NT2/D1 (cell line): Measurements from ENCODE around the gene SLIT3.

Experiments
- DNase-seq: peaks from one replicate; pipeline ENCODE4 v3.0.0-alpha.2; 2011; ENCODE audit warnings: low read depth, low spot score
- H3K27me3 ChIP-seq: 2 replicates; pipeline ENCODE4 v1.6.0; 2011; ENCODE audit warnings: mild to moderate bottlenecking; ENCODE audit not compliant: insufficient read length, insufficient read depth
- H3K36me3 ChIP-seq: 2 replicates; pipeline ENCODE4 v1.6.1; 2011; ENCODE audit warnings: mild to moderate bottlenecking, low read length, mixed read lengths; ENCODE audit not compliant: insufficient read depth, insufficient read length
- H3K4me1 ChIP-seq: 2 replicates; pipeline ENCODE4 v1.5.1; 2011; ENCODE audit not compliant: insufficient read depth, insufficient read length
- H3K4me3 ChIP-seq: 2 replicates; pipeline ENCODE4 v1.5.1; 2011; ENCODE audit warnings: low read depth; ENCODE audit not compliant: insufficient read length
- H3K9ac ChIP-seq: 2 replicates; pipeline ENCODE4 v1.6.0; 2011; ENCODE audit warnings: low read depth; ENCODE audit not compliant: insufficient read length
- H3K9me3 ChIP-seq: 2 replicates; pipeline ENCODE4 v1.5.1; 2011; ENCODE audit warnings: mild to moderate bottlenecking, low read length; ENCODE audit not compliant: insufficient read depth
- SUZ12 ChIP-seq: IDR thresholded peaks from 2 replicates; pipeline ENCODE4 v1.6.1; 2011; ENCODE audit not compliant: insufficient read length, insufficient read depth; ENCODE audit errors: extremely low read depth
- YY1 ChIP-seq: IDR thresholded peaks from 2 replicates; pipeline ENCODE4 v1.6.1; 2011; ENCODE audit not compliant: insufficient read length, insufficient read depth
- ZNF274 ChIP-seq: IDR thresholded peaks from 2 replicates; pipeline ENCODE4 v1.6.1; 2011; ENCODE audit warnings: mild to moderate bottlenecking, low read depth, low read length

Gene SLIT3

GRCh38 chr5:169280286-169280685, 20.7 kb downstream of the SLIT3 start:
- H3K9ac ChIP-seq = no peak overlapping the region
- H3K4me3 ChIP-seq = no peak overlapping the region
- H3K9me3 ChIP-seq = no peaks in the 10 kb centered on the region
- H3K36me3 ChIP-seq = no peaks in the 10 kb centered on the region
- no peaks in the 10 kb centered on the region for H3K27me3 ChIP-seq
- TF ChIP-seq SUZ12 (no peak), YY1 (no peak), ZNF274 (no peak)
- H3K4me1 ChIP-seq = no peaks in the 10 kb centered on the region
- DNase-seq = no peak

GRCh38 chr5:169279125-169279524, 21.8 kb downstream of the SLIT3 start:
- DNase-seq = no peak
- no peaks in the 10 kb centered on the region for H3K27me3 ChIP-seq
- no peak overlapping the region for H3K9ac ChIP-seq
- H3K36me3 ChIP-seq = no peaks in the 10 kb centered on the region
- TF ChIP-seq YY1 = no peak
- TF ChIP-seq ZNF274 = no peak
- TF ChIP-seq SUZ12 = no peak
- H3K9me3 ChIP-seq = no peaks in the 10 kb centered on the region
- no peak overlapping the region for H3K4me3 ChIP-seq
- H3K4me1 ChIP-seq = no peaks in the 10 kb centered on the region

GRCh38 chr5:169273881-169274280, 27.1 kb downstream of the SLIT3 start:
- no peaks in the 10 kb centered on the region for H3K4me1 ChIP-seq
- H3K9ac ChIP-seq = no peak overlapping the region
- DNase-seq = no peak
- TF ChIP-seq SUZ12 (no peak), ZNF274 (no peak), YY1 (no peak)
- H3K27me3 ChIP-seq = no peaks in the 10 kb centered on the region
- peaks cover 14% of the 10 kb centered on the region for H3K9me3 ChIP-seq
- H3K4me3 ChIP-seq = no peak overlapping the region
- H3K36me3 ChIP-seq = no peaks in the 10 kb centered on the region

GRCh38 chr5:169273451-169273850, 27.5 kb downstream of the SLIT3 start:
- no peaks in the 10 kb centered on the region for H3K36me3 ChIP-seq
- TF ChIP-seq ZNF274 (no peak), SUZ12 (no peak), YY1 (no peak)
- DNase-seq = no peak
- H3K4me3 ChIP-seq = no peak overlapping the region
- no peak overlapping the region for H3K9ac ChIP-seq
- no peaks in the 10 kb centered on the region for H3K27me3 ChIP-seq
- peaks cover 14% of the 10 kb centered on the region for H3K9me3 ChIP-seq
- H3K4me1 ChIP-seq = no peaks in the 10 kb centered on the region

- Histone ChIP-seq H3K4me3 (no peak overlapping the region), H3K4me1 (no peaks in the 10 kb centered on the region), H3K36me3 (no peaks in the 10 kb centered on the region), H3K27me3 (no peaks in the 10 kb centered on the region), H3K9me3 (peaks cover 14% of the 10 kb centered on the region), H3K9ac (no peak overlapping the region)
- TF ChIP-seq ZNF274 (no peak), SUZ12 (no peak), YY1 (no peak)
- DNase-seq = no peak
Measured at GRCh38 chr5:169272731-169273427, 28.1 kb downstream of the SLIT3 start.

- H3K4me1 ChIP-seq = no peaks in the 10 kb centered on the region
- no peaks in the 10 kb centered on the region for H3K36me3 ChIP-seq
- H3K27me3 ChIP-seq = no peaks in the 10 kb centered on the region
- no peak for DNase-seq
- no peak overlapping the region for H3K9ac ChIP-seq
- TF ChIP-seq YY1 = no peak
- no peak for TF ChIP-seq ZNF274
- no peak for TF ChIP-seq SUZ12
- no peak overlapping the region for H3K4me3 ChIP-seq
- H3K9me3 ChIP-seq = peaks cover 14% of the 10 kb centered on the region
Measured at GRCh38 chr5:169272111-169272510, 28.8 kb downstream of the SLIT3 start.

- Histone ChIP-seq H3K36me3 (no peaks in the 10 kb centered on the region), H3K9ac (no peak overlapping the region), H3K9me3 (peaks cover 14% of the 10 kb centered on the region), H3K27me3 (no peaks in the 10 kb centered on the region), H3K4me3 (no peak overlapping the region), H3K4me1 (no peaks in the 10 kb centered on the region)
- no peak for DNase-seq
- no peak for TF ChIP-seq ZNF274
- TF ChIP-seq YY1 = no peak
- no peak for TF ChIP-seq SUZ12
Measured at GRCh38 chr5:169270827-169271226, 30.1 kb downstream of the SLIT3 start.

GRCh38 chr5:169268019-169268418, 32.9 kb downstream of the SLIT3 start:
- Histone ChIP-seq H3K36me3 (no peaks in the 10 kb centered on the region), H3K27me3 (no peaks in the 10 kb centered on the region), H3K4me3 (no peak overlapping the region), H3K9me3 (peaks cover 14% of the 10 kb centered on the region), H3K4me1 (no peaks in the 10 kb centered on the region), H3K9ac (no peak overlapping the region)
- DNase-seq = no peak
- TF ChIP-seq SUZ12 = no peak
- TF ChIP-seq YY1 = no peak
